GM12801 (cell line): ENCODE results near the gene PROCR.

ENCODE experiments used
- CTCF ChIP-seq: IDR thresholded peaks from one replicate; pipeline ENCODE4 v1.5.1; 2011; ENCODE audit warnings: control low read depth; ENCODE audit not compliant: insufficient read length; ENCODE audit errors: extremely low read depth

PROCR gene

DNA sequence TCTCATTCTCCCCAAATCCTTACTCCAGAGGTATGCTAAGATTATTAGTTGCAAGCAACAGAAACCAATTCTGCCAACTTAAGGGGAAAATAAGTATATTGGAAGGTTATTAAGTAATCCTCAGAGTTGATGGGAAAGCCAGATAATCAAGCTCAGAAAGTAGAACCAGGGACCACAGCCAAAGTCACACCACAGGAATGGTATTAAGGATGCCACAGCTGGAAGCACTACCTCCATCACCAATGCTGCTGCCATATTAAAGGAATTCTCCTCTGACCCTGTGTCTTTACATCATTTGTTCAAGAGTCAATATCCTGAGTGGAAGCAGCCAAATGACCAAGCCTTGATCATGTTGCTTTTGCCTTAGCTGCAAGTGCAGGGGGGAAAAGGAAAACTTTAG is 9.9 kb downstream of the PROCR start:
- no peak for TF ChIP-seq CTCF

- no peak for TF ChIP-seq CTCF
Measured at GRCh38 chr20:35187584-35188190, 15.8 kb downstream of the PROCR start.

GRCh38 chr20:35190556-35190955 is 18.7 kb downstream of the PROCR start:
- no peak for TF ChIP-seq CTCF

DNA sequence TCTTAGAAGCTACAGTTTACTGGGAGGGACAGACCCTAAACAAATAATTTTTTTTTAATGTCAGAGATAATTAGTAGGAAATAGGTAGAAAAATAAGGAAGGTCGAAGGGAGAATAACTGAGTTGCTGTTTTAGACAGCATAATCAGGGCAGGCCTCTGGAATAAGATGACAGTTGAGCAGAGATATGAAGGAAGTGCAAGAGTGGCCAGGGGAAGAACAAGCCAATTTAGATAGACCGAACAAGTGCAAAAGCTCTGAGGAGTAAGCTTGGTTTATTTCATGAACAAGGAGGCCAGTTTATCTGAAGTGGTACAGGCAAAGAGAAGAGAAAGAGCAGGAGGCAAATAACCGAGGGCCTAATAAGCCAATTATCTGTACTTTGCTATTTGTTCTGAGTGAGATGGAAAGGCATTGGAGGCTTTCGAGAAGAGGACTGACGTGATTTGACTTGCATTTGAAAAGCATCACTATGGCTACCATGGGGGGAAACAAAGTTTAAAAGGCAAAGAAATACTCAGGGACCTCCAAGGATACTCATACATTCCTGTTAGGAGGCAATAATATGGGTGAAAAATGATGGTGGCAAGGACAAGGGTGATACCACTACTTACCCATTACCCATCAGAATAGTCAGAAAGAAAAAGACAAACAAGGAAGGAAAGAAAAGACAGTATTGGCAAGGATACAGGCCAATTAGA is 19.7 kb downstream of the PROCR start:
- TF ChIP-seq CTCF, result no peak

DNA sequence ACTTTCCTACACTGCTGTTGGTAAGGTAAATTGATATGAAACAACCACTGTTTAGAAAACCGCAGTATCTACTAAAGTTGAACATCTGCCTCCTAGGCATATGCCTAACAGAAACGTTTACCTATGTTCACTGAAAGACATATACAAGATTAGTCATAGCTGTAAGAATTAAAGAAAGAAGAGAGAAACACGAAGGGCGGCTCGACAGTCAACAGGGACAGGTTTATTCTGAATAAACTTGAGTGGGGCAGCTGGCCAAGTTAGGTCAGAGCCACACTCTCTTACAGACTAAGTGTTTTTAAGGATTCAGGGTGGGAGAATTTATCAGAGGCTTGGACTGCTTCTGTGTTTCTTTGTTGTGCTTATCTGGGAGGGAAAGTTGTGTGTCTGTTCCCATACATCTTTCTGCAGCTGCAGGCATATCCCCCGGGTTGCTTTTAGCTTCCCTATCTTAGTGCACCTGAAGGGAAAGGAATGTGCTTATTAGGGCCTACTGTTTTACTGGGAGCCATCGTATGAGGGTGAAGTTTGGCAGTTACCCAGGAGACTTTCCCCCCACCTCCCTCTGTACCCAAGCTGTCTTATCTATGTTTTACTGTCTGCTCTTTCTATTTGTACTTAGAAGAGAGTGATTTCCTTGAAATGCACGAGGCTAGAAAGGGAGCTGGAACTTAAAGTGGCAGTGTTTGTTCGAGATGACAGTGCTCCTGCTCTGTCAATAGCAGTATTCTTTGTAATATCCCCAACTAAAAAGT is 20.4 kb downstream of the PROCR start:
- no peak for TF ChIP-seq CTCF

DNA sequence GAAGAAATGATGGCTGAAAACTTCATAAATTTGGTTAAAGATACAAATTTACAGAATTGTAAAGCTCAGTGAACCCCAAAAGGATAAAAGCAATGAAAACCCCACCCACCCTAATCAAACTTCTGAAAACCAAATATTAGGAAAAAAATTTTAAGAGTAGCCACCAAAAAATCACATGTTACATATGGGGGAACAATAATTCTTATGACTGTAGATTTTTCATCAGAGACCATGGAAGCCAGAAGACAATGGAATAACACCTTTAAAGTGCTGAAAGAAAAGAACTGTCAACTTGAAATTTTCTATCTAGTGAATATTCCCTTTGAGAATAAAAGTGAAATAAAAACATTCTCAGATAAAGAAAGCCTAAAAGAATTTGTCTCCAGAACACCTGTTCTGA is 24.4 kb downstream of the PROCR start:
- TF ChIP-seq CTCF, result no peak

GRCh38 chr20:35199740-35200139 is 27.9 kb downstream of the PROCR start:
- no peak for TF ChIP-seq CTCF
